HCT116 (cell line): Measurements from ENCODE around the gene MAP3K9.

Experiments
- EZH2phosphoT487 ChIP-seq: fragments of 200-600 bp; IDR thresholded peaks from 2 replicates; pipeline ENCODE4 v1.6.1; 2018; ENCODE audit warnings: antibody characterized with exemption, borderline replicate concordance
- POLR2A ChIP-seq: IDR thresholded peaks from 2 replicates; pipeline ENCODE4 v1.7.0; 2011; ENCODE audit warnings: borderline replicate concordance; ENCODE audit not compliant: insufficient read depth, insufficient read length; ENCODE audit errors: extremely low read depth
- POLR2AphosphoS5 ChIP-seq: IDR thresholded peaks from 2 replicates; pipeline ENCODE4 v1.6.1; 2011; ENCODE audit warnings: mild to moderate bottlenecking, low read depth, low read length, moderate library complexity
- REST ChIP-seq: IDR thresholded peaks from 2 replicates; pipeline ENCODE4 v1.6.1; 2012; ENCODE audit warnings: low read depth
- SIN3A ChIP-seq: IDR thresholded peaks from 2 replicates; pipeline ENCODE4 v1.6.1; 2012; ENCODE audit warnings: low read depth
- SP1 ChIP-seq: IDR thresholded peaks from 2 replicates; pipeline ENCODE4 v1.6.1; 2012; ENCODE audit warnings: low read depth
- YY1 ChIP-seq: IDR thresholded peaks from 2 replicates; pipeline ENCODE4 v1.6.1; 2011; ENCODE audit warnings: low read length, low read depth, moderate library complexity, mild to moderate bottlenecking; ENCODE audit not compliant: insufficient replicate concordance; ENCODE audit errors: extremely low read depth
- TF ChIP-seq, protein P1 (sequence below), 3 experiments: fragments of 200-600 bp in 1 of 3; sonication (generic) in 1 of 3; IDR thresholded peaks in 2 of 3; conservative IDR thresholded peaks in 1 of 3; 2 replicates each; pipeline ENCODE4 v1.5.1; 2012 to 2017; ENCODE audit warnings: low read depth in 2 of 3, low read length in 2 of 3, antibody characterized with exemption in 1 of 3, borderline replicate concordance in 1 of 3, control low read depth in 1 of 3, mild to moderate bottlenecking in 1 of 3, mixed read lengths in 1 of 3, mixed run types in 1 of 3, moderate library complexity in 1 of 3; ENCODE audit not compliant: insufficient read depth in 1 of 3

DNA sequence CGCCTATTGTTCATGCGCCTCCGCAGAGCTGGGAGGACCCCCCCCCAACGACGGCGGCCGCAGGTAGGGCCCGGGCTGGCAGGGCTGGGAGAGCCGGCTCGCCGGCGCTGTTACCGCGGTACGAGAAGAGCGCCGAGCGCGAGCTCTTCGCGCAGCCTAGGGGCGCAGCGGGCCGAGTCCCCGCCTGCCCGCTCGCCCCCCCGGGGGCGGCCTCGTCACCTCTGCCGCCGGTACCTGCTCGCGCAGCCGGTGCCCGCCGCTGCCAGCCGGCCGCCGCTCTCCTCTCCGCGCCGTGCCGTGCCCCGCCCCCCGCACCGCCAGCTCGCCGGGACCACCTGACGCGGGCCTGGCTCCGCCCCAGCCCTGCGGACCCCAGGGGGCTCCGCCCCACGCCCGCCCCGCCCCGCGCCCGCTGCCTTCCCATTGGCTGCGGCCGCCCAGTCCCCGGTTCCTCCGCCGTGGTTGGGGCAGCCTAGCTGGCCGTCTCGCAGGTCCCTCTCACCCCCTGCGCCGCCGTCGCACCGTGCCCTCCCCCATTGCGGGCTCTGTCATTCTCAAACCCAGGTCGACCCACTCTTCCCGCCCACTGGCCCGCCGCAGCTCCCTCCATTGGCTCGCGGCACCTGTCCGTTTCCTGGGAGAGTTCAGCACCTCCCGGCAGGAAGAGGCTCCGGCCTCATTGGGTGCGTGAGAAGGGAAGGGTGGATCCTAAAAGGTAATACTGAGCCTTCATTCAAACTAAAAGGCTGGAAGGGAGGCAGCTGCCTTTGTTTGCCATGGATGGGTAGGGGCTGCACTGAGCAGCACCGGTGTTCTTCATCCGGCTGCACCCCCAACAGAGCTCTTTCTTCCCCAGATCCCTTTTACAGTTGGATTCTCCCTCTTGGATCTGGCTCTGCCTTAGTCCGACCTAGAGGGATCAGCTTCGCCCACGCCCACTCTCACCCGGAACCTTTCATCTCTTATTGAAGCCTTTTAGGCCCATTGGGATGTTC is at the start of gene MAP3K9:
- TF ChIP-seq SP1 (peak; percentile 92), POLR2AphosphoS5 (peak; percentile 45), EZH2phosphoT487 (no peak), POLR2A (no peak), YY1 (no peak), SIN3A (peak; percentile 55; the same call in 1 of the 2 replicates), REST (no peak)
- TF ChIP-seq, protein P1, sequence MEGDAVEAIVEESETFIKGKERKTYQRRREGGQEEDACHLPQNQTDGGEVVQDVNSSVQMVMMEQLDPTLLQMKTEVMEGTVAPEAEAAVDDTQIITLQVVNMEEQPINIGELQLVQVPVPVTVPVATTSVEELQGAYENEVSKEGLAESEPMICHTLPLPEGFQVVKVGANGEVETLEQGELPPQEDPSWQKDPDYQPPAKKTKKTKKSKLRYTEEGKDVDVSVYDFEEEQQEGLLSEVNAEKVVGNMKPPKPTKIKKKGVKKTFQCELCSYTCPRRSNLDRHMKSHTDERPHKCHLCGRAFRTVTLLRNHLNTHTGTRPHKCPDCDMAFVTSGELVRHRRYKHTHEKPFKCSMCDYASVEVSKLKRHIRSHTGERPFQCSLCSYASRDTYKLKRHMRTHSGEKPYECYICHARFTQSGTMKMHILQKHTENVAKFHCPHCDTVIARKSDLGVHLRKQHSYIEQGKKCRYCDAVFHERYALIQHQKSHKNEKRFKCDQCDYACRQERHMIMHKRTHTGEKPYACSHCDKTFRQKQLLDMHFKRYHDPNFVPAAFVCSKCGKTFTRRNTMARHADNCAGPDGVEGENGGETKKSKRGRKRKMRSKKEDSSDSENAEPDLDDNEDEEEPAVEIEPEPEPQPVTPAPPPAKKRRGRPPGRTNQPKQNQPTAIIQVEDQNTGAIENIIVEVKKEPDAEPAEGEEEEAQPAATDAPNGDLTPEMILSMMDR (IDR thresholded peaks at IDR 0.05 in 2 of 3, conservative IDR thresholded peaks at IDR 0.05 in 1 of 3; ENCODE audit: borderline replicate concordance in 1 of 3, insufficient read depth in 1 of 3, low read depth in 2 of 3, low read length in 2 of 3), result no peak
